T-helper 2 cell (primary cell): ENCODE data around the gene CCDC9.
"Not testable (repeated sequence)": the region's sequence is repeated elsewhere in the genome, so short reads cannot be mapped to it uniquely, and the experiment has no call there.

Experiments used
- DNase-seq, 5 experiments: peaks; one replicate each; pipeline versions ENCODE4 v3.0.0 to v3.0.0-alpha.2; 2012 to 2022

The CCDC9 gene

DNA sequence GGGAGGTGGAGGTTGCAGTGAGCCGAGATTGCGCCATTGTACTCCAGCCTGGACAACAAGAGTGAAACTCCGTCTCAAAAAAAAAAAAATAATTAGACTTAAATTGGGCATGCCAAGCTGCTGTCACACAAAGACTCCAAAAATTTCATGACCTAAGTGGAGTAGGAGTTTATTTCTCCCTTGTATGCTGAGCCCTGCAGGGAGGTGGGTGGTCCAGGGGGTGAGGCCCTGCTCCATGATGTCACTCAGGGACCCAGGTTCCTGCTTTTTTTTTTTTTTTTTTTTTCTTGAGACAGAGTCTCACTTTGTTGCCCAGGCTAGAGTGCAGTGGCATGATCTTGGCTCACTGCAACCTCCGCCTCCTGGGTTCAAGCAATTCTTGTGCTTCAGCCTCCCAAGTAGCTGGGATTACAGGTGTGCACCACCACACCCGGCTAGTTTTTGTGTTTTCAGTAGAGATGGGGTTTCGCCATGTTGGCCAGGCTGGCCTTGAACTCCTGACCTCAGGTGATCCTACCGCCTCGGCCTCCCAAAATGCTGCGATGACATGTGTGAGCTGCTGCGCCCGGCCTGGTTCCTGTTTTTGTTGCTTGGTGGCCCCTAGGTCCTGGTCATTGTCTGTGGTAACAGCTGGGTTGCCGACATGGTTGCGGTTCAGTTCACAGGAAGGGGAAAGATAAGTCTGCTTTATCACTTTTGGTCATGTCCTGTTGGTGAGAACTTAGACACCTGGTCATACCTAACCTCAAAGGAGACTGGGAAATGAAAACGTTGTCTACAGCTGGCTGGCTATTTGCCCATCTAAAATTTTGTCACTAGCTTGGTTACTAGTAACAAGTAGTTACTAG, 5.8 kb downstream of the CCDC9 start:
- not testable (repeated sequence) for DNase-seq

GRCh38 chr19:47264629-47265028, 8.3 kb downstream of the CCDC9 start:
- no peak for DNase-seq

DNA sequence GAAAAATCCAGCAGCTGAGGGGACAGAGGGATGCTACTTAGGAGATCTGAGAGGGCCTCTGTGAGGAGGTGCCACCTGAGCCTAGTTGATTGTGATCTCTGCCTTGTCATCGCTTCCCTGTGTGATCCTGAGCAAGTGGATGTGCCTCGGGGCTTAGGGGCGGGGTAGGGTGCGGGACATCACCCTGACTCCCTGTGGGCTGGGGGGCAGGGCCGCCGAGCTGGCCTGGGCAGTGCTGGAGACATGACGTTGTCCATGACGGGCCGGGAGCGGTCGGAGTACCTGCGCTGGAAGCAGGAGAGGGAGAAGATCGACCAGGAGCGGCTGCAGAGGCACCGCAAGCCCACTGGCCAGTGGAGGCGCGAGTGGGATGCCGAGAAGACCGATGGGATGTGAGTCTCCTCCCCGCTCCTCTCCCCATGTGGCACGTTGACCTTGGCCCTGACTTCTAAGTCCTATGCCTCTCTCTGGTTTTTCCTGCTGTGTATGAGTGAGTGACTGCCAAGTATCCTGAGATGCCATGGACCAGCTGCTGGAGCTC, 10.1 kb downstream of the CCDC9 start:
- DNase-seq = no peak

DNA sequence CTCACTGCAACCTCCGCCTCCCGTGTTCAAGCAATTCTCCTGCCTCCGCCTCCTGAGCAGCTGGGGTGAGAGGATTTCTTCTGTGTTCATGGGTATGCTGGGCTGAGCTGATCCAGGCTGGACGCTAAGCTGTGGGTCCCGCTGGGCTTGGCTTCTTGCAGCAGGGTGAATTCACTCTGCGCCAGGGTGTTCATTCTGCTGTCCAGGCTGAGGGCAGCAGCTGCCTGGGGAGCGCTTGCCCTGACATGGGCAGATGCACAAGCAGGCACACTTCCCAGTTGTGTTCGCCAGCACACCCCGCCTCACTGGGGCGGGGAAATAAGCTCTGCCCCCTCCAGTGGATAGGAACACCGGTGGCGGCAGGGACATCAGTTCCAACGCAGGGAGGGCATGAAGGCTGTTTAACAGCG, 11.0 kb downstream of the CCDC9 start:
- no peak for DNase-seq

DNA sequence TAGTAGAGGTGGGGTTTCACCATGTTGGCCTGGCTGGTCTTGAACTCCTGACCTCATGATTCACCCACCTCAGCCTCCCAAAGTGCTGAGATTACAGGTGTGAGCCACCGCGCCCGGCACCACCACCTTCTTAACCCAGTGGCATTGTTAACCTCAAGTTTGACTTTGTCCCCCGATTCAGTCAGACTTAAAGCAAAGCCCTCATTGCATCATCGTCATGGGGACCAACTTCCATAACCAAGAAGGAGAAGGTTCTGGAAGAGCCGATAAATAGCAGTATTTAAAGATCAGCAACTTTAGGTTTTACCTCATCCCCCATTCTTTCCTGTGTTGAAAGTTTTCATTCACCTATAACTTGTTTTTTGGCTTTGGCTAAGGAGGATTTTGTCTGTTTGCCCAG, 11.7 kb downstream of the CCDC9 start:
- DNase-seq = no peak

DNA sequence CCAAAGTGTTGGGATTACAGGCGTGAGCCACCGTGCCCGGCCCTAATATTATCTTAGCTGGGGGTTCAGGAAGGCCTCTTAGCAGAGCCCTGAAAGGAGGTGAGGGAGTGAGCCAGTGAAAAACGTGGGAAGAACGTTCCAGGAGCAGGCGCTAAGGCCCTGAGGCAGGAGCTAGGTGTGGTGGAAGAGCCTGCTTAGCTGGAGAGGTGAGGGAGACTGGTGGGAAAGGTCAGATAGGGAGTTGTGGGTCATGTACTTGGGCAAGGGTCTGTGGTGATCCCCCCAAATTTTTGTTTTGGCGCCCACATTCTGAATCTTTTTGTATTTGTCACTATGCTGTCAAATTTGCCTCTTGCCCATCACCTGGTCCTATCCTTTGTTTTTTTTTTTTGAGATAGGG, 13.3 kb downstream of the CCDC9 start:
- no peak for DNase-seq

- DNase-seq = no peak
Measured at GRCh38 chr19:47270408-47270807, 14.1 kb downstream of the CCDC9 start.

DNA sequence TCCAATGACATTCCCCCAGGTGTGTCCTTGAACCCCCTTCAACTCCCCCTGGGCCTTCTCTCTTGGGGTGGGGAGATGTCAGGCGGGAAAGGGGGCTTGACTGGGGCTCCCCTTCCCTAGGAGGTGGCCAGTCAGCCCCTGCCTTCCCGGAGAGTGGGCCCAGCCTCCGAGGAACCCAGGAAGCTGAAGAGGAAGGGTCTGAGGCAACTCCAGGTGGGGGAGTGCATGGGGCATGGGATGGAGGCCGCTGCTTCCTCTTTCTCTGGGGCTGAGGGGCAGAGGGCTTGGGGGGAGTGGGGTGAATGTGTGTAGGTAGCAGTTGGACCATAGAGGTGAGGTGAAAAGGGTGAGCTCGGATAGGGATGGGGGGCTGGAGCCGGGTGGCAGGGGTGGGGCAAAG, 15.6 kb downstream of the CCDC9 start:
- no peak for DNase-seq

DNA sequence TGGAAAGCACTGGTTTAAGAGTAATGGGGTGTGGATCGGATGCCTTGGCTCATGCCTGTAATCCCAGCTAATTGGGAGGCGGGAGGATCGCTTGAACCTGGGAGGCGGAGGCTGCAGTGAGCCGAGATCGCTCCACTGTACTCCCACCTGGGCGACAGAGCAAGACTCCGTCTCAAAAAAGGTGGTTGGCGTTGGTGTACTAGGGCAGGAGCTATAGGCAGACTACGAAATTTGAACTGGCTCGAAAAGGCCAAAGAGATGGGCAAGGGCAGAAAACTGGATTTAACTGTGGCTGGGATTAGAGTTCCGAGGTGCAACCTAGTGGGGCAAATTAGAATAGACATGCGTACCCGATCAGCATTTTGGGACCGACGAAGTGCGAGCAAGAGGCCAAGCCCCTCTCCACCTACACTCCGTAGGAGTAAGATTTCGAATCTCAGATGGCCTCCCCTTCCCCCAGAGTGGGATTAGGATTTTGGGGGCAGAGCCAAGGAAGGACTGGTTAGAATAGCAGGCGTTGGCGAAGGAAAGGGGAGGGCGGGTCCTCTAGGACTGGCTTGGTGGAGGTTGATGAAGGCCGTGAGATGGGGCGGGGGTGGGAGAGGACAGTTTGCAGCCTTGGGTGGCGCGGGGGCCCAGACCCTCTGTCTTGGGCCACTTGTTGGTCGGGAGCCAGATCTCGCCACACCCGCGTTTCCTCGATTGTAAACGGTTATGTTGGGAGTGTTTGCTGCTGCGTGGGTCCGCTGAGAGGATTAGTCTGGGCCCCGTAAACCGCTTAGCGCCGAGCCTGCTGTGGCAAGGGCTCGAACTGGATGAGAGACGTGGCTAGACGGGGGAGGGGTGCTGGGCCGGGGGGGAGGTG, 16.4 kb downstream of the CCDC9 start:
- no peak for DNase-seq

DNA sequence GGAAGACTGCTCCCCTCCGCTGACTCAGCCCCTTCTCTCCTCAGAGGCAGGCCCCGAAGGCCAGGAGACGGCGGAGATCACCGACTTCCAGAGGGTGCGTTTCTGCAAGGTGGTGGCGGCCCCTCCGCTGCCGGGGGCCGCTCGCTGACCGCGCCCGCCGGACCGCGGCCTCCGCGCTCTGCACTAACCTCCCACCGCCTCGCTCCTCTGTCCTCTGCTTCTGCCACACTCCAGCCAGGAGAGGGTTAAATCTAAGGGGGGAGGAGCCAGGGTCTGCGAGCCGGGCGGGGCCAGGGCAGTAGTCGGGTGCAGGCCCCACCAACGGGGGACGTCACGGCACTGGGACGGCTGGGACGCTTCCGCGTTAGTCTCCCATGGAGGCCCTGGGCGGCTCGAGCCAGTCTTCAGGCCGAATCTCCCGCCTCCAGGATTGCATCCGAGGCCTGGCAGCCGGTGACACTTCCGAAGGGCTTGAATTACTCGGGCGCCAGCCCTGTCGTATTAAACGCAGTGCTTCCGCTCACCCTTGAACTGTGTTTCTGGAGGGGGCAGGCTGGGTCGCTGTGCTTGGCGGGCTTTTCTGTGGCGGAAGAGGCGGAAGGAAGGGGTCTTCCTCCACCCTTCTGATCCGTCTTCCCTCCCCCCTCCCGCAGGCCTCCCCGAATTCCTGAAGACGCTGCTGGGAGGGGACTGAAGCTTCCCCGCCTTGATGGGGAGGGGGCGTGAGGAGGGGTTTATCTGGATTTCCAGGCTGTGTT, 17.2 kb downstream of the CCDC9 start:
- peak; percentile 78 to 96 (median 84) for DNase-seq

GRCh38 chr19:47274071-47274890, 18.0 kb downstream of the CCDC9 start, which contains the start of gene INAFM1:
TSS of gene INAFM1 (plus strand) at chr19:47274885. CDS start at chr19:47274920, 35 bp downstream.
- DNase-seq = peak; percentile 95 to 100 (median 99)

- DNase-seq = no peak
Measured at GRCh38 chr19:47274891-47275761, 18.8 kb downstream of the CCDC9 start.

DNA sequence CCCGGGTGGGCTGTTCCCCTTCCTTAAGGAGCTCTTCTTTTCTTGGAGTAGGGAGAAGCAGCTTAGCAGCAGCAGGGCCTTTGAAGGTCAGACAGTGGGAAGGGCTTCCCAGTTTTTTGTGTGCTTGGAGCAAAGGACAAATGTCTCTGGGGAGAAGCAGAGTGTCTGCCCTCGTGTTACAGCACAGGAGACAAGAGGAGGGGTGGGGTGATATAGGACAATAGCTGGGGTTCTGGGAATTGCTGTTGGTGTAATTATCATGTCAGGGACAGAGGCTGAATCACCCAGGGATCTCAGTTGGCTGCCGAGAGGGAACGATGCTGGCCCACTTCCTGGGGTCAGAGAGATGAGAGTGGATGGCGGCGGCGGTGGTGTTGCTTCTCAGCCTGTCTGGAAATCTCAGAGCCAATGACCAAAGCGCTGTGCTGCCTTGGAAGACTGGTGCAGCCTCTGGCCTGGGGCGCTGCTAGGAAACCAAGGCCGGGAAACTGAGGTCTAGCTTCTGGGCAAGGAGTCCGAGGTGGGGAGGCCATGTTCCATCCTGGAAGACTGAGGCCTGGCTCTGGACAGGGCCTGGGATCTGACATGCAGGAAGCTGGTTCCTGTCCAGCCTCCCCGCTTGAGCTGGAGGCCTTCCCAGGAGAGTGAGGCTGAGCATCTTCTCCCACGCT, 19.6 kb downstream of the CCDC9 start:
- no peak for DNase-seq

GRCh38 chr19:47276513-47276912, 20.2 kb downstream of the CCDC9 start:
- not testable (repeated sequence) for DNase-seq

GRCh38 chr19:47280183-47280797, 24.0 kb downstream of the CCDC9 start:
- peak in 4 of 5 experiments; percentile 17 to 62 (median 48) for DNase-seq

DNA sequence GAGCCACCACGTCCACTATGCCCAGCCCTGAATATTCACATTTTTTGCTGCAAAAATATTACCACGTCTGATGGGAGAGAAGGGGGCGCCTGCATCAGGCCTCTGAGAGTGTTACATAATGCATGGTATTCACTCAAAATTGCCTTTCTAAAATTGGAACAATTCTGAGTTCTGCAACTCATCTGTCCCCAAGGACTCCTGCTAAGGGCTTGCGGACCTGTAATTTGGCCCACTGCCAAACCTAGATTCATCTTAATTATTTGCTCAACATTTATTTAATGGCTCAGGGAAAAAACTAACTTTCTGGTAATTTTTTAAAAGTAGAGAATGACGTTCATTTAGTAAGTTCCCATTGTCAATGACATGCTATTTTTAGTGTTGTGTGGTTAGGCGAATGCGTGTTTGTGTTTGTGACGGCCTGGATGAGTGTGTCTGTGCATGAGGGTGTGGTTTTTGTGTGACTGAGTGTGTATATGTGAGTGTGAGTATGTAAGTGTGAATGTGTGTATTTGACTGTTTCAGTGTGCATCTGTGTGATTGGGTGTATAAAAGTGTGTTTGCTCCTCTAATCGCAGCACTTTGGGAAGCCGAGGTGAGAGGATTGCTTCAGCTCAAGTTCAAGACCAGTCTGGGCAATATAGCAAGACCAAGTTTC, 27.2 kb downstream of the CCDC9 start:
- no peak for DNase-seq

DNA sequence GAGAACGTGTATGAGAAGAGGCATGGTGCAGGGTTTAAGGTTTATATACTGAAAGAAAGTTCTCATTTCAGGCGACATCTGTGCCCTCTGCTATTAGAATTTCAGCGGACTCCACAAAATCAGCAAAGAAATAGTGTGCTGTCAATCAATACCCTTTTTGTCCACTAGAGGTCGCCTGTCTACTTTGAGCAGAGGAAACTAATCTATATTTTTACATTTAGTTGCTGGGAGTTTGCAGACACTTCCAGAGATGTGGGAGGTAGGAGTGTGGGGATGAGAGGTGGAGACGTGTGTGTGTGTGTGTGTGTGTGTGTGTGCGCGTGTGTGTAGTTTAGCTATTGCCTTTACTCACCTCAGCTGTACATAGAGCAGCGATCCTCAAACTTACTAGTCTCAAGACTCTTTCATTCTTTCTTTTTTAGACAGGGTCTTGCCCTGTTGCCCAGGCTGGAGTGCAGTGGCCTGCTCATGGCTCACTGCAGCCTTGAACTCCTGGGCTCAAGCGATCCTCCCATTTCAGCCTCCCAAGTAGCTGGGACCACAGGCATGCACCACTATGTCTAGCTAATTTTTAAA, 28.1 kb downstream of the CCDC9 start:
- peak in 2 of 5 experiments; percentile 24 to 61 for DNase-seq

GRCh38 chr19:47296036-47296435, 39.7 kb downstream of the CCDC9 start:
- DNase-seq = peak in 4 of 5 experiments; percentile 47 to 76 (median 61)
